Measurements from ENCODE around the gene ATP1A4.

The ATP1A4 gene

GRCh38 chr1:160148121-160148520 is 3.3 kb upstream of the ATP1A4 start:
- DNase-seq = no peak

DNA sequence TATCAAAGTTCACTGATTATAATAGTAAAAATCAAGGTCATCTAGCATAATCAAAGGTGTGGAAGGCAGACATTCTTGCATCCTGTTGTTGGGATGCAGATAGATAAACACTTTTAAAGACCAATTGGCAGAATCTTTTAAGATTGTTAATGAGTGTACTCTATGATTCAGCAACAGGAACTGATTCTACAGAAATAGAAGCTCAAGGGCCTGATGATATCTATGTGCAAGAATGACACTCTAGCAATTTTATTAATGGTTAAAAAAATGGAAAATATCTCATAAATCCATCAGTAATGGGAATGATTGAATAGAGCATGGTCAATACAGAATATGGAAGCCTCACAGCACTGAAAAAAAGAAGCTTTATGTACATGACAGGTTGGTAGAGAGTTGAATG is 2.2 kb upstream of the ATP1A4 start:
- no peak for DNase-seq

- no peak for DNase-seq
Measured at GRCh38 chr1:160149716-160150115, 1.7 kb upstream of the ATP1A4 start.

DNA sequence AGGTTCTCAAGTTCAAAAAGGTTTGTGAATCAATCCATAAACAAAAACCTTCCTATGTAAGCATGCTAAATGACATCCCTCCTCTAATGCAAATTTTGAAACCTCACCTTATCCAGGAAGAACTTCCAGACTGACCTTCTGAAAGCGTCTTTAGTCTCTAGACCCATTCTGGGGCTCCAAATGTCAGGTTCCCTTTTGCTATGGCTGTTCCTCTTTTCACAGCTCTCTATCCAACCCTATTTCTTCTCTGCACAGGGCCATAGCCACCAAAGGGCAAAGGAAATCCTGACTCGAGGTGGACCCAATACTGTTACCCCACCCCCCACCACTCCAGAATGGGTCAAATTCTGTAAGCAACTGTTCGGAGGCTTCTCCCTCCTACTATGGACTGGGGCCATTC is 3.4 kb downstream of the ATP1A4 start:
- no peak for DNase-seq

- no peak for DNase-seq
Measured at GRCh38 chr1:160156361-160156760, 5.0 kb downstream of the ATP1A4 start.

- DNase-seq = no peak
Measured at GRCh38 chr1:160157174-160157573, 5.8 kb downstream of the ATP1A4 start.

- DNase-seq = no peak
Measured at GRCh38 chr1:160158031-160158430, 6.6 kb downstream of the ATP1A4 start.

GRCh38 chr1:160158534-160158933 is 7.1 kb downstream of the ATP1A4 start:
- no peak for DNase-seq

DNA sequence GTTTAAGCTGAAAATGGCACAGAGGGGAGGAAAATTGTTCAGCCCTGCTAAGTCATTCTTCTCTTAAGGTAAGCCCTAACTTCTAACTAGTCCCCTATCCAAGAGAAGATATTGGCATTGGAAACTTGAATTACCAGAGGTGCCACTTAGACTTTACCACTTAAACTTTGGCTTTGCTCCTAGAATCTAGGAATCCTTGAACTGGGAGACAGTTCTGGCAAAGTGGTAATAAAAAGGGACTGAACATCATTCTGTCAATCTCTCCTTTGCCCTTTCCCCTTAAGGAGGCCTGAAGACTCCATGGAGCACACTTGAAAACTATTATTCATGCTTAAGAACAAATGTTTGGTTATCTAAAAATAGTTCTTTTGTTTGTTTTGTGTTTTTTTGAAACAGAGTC is 8.4 kb downstream of the ATP1A4 start:
- no peak for DNase-seq

DNA sequence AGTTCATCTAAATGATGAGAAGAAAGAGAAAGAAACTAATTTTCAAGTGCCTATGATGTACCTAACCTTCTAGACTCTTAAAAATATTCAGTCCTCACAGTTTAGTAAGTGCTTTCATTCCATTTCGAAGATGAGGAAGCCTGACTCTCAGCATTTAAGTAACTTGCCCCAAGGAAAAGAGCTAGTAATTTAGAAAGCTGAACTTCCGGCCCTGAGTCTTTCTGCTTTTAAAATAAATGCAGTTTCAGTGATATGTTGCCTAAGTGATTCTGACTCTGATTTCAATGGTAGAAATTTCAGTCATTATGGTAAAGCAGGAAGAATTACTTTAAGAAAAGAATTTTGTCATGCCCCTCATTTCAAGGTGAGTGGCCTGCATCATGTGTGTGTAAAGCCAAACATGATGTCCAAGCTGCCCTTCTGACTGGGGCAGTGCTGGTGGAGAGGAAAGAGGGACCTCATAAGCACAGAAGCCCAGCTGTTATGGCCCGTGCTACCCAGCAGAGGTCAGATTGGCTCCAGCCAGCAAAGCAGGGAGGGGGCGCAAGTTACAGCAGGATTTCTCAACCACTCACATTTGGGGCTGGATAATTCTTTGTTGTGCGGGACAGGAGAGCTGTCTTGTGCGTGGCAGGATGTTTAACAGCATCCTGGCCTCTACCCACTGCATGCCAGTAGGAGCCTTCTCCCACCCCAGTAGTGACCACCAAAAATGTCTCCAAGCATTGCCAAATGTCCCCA is 10.7 kb downstream of the ATP1A4 start:
- DNase-seq = no peak

- no peak for DNase-seq
Measured at GRCh38 chr1:160162931-160163330, 11.5 kb downstream of the ATP1A4 start.

DNA sequence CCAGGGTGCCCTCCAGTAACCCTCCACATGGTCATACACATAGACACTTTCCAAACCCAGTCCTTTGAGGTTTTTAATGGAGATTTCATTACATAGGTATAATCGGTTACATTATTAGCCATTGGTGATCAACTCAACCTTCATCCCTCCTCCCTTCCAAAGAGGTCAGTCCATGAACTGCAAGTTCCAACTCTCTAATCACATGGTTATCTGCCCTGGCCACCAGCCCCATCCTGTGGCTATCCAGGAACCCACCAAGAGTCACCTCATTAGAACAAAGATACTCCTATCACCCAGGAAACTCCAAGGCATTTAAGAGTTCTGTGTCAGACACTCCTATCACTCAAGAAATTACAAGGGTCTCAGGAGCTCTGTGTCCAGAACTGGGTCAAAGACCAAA is 12.2 kb downstream of the ATP1A4 start:
- no peak for DNase-seq

- DNase-seq = no peak
Measured at GRCh38 chr1:160164121-160164520, 12.7 kb downstream of the ATP1A4 start.

DNA sequence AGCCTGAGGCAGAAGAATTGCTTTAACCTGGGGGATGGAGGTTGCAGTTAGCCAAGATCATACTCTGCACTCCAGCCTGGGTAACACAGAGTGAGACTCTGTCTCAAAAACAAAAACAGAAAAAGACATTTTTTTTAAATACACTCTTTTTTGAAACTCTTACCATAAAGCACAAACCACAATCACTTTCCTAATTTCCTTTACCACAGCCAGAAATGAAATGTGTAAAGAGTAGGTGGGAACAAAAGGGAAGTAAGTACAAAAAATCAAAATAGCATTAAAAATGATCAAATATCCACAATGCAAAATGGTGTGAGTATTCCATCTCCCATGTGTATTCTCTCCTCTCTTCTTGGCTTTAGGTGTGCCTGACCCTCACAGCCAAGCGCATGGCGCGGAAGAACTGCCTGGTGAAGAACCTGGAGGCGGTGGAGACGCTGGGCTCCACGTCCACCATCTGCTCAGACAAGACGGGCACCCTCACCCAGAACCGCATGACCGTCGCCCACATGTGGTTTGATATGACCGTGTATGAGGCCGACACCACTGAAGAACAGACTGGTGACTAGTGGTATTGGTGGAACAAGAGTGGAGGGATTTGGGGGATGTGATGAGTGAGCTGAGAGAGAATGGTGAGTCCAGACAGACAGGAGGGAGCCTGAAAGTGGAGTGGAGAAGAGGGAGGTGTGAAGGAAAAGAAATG is 14.9 kb downstream of the ATP1A4 start:
- no peak for DNase-seq

DNA sequence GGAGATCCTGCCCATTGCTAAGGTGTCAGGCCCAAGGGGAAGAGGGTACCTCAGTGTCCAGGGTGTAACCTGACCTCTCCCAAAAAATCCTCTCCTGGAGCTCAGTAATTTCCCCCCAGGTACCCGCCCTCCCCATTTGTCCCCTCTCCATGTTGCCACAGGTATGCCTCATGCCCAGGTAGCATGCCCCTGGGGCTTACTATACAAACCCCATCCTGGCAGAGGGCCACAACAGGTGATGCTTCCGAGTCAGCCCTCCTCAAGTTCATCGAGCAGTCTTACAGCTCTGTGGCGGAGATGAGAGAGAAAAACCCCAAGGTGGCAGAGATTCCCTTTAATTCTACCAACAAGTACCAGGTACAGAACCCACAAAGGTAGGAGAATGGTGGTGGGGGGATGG is 15.7 kb downstream of the ATP1A4 start:
- DNase-seq = no peak

DNA sequence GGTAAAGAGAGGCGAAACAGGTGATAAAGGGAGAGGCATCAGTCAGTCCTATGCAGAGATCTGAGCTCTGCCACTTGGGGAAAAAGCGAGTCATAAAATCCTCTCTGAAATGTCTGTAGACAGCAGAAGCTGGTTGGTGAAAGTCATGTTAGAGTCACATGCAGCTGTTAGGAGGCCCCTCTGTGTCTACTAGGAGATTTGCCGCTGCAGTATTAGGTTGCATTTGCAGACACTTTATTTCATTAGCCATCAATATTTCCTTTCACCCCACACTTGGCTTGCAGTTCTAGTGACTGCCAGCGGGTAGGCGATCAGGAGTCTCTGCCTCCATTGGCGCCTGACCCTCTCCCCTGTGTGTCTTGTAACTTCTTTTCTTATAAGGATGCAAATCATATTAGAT is 16.2 kb downstream of the ATP1A4 start:
- DNase-seq = no peak

GRCh38 chr1:160168016-160168415 is 16.6 kb downstream of the ATP1A4 start:
- DNase-seq = no peak

DNA sequence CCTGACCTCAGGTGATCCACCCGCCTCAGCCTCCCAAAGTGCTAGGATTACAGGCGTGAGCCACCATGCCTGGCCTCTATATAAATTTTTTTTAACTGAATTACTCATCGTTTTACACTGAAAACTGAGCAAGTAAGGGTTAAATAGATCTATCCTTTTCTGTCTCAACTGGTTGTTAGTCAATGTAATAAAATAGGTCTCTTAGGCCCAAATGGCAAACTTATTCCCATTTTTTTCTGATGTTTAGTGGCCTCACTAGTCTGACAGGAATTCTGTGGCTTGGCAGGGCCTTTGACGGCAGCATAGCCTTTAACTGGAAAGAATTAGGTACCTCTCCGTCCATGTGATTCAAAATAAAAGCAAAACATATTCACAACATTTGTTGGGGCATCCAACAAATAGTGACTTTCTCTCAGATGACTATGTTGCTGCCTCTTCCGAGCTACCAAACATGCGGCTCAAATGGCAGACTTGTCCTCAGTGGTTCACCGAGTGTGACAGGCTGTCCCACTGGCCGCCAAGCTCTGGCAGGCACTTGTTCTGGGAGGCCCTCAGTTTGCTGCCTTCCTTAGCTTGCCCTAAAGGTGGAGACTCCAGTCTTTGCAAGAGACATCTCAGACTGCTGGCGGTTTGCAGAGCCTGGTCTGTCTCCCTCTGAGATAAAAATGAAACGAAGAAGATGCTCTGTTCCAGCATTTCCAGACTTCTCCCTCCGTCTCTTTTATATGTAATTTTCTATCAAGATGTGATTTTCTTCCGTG is 17.4 kb downstream of the ATP1A4 start:
- no peak for DNase-seq

DNA sequence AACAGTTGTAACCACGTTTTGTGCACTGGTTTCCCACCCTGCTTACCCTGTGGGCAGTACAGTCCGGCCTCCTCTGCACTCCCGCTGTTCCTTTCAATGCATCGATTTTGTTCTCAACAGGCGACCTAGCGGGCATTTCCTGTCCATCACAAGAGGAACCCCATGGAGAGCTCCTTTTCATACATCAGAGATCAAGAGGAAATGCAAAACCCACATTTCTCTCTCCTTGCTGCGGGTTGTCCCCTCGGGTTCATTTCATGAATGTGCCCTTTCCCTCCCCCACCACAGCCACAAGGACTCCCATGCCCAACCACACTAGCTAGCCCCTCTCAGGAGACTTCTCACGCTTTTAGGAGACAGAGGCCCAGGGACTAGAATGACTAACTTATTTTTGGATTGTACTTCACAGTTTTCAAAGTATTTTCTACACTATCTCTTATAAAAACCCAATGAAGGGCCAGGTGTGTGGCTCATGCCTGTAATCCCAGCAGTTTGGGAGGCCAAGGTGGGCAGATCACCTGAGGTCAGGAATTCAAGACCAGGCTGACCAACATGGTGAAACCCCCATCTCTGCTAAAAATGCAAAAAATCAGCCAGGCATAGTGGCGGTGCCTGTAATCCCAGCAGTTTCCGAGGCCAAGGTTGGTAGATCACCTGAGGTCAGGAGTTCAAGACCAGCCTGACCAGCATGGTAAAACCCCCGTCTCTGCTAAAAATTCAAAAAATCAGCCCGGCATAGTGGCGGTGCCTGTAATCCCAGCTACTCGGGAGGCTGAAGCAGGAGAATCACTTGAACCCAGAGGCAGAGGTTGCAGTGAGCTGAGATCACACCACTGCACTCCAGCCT is 18.4 kb downstream of the ATP1A4 start:
- DNase-seq = no peak

DNA sequence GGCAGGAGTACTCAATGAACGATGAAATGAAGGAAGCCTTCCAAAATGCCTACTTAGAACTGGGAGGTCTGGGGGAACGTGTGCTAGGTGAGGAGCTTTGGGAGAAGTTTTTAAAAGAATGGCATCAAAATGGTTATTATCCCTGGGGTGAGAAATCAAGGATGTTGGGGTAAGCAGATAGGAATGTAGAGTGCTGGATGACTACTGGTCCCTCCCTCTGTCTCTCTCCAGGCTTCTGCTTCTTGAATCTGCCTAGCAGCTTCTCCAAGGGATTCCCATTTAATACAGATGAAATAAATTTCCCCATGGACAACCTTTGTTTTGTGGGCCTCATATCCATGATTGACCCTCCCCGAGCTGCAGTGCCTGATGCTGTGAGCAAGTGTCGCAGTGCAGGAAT is 20.0 kb downstream of the ATP1A4 start:
- DNase-seq = no peak

DNA sequence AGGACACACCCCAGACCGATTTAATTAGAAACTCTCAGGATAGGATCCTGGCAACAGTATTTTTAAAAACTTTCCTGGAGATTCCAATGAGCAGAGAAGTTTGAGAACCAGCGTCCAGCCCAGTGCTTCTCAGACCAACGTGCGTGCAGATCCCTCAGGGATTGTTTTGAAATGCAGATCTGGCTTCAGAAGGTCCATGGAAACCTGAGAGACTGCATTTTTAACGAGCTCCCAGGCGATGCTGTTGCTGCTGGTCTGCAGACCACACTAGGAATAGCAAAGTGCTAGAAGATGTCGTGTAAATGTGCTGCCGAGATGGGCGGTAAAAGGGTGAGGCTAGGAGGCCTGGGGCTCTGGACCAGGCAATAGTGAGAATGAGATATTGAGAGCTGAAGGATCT is 20.6 kb downstream of the ATP1A4 start:
- DNase-seq = no peak

GRCh38 chr1:160177231-160177630 is 25.8 kb downstream of the ATP1A4 start:
- DNase-seq = no peak

DNA sequence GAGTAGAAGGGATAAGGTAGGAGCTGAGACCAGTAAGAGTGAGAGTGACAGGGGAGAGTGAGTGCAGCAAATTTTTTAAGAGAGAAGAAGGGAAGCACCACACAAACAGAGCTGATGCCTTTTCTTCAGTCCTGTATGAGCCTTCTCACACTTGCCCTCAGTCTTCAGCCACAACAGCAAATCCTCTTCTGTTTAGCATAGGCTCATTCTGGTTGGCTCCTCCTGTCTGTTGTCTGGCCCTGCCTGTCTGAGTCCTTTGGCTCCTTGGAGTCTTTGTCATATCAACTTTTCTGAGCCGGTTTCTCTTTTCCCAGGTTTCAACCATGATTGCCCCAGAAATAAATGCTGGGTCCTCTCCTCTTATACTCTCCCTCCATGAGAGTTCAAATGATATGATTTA is 26.3 kb downstream of the ATP1A4 start:
- DNase-seq = no peak

All from SHP77 (cell line).